GM23248 (cell line): Measurements from ENCODE around the gene EP400. TPM values are rescaled to one million over a fixed set of nuclear protein-coding genes. Genes with fewer than 3 reads are reported as not detected.
"Not testable (repeated sequence)": the region's sequence is repeated elsewhere in the genome, so short reads cannot be mapped to it uniquely, and the experiment has no call there.

Experiments
- DNase-seq: peaks from one replicate; pipeline ENCODE4 v3.0.0-alpha.2; 2015
- H2AFZ ChIP-seq: fragments of 200-600 bp; sonication (generic); 2 replicates; pipeline ENCODE4 v1.6.1; 2016; ENCODE audit warnings: antibody characterized with exemption
- H3F3A ChIP-seq: fragments of 200-600 bp; sonication (generic); 2 replicates; pipeline ENCODE4 v1.6.1; 2016; ENCODE audit warnings: mild to moderate bottlenecking, antibody characterized with exemption, mixed run types; ENCODE audit not compliant: insufficient read depth
- H3K27ac ChIP-seq: fragments of 200-600 bp; sonication (generic); 2 replicates; pipeline ENCODE4 v1.5.1; 2016; ENCODE audit warnings: mild to moderate bottlenecking
- H3K27me3 ChIP-seq: fragments of 200-600 bp; sonication (generic); replicated peaks from 2 replicates; pipeline ENCODE4 v1.6.1; 2016; ENCODE audit warnings: mild to moderate bottlenecking; ENCODE audit not compliant: insufficient read depth
- H3K36me3 ChIP-seq: fragments of 200-600 bp; sonication (generic); 2 replicates; pipeline ENCODE4 v1.6.1; 2016; ENCODE audit warnings: low read depth, mild to moderate bottlenecking
- H3K4me1 ChIP-seq: fragments of 200-600 bp; sonication (generic); 2 replicates; pipeline ENCODE4 v1.6.1; 2016; ENCODE audit warnings: mild to moderate bottlenecking; ENCODE audit not compliant: insufficient read depth
- H3K4me2 ChIP-seq: fragments of 200-600 bp; sonication (generic); one replicate; pipeline ENCODE4 v1.6.1; 2016; ENCODE audit warnings: mild to moderate bottlenecking; ENCODE audit not compliant: unreplicated experiment
- H3K4me3 ChIP-seq: fragments of 200-600 bp; sonication (generic); 2 replicates; pipeline ENCODE4 v1.5.1; 2016; ENCODE audit warnings: mild to moderate bottlenecking
- H3K79me2 ChIP-seq: fragments of 200-600 bp; sonication (generic); 2 replicates; pipeline ENCODE4 v1.6.1; 2016; ENCODE audit warnings: mild to moderate bottlenecking; ENCODE audit not compliant: insufficient read depth
- H3K9ac ChIP-seq: fragments of 200-600 bp; sonication (generic); 2 replicates; pipeline ENCODE4 v1.6.1; 2016; ENCODE audit warnings: mild to moderate bottlenecking
- H3K9me2 ChIP-seq: fragments of 200-600 bp; sonication (generic); 2 replicates; pipeline ENCODE4 v1.6.1; 2016; ENCODE audit warnings: mixed run types, mild to moderate bottlenecking, moderate library complexity; ENCODE audit not compliant: insufficient read depth
- H3K9me3 ChIP-seq: fragments of 200-600 bp; sonication (generic); one replicate; pipeline ENCODE4 v1.6.1; 2017; ENCODE audit warnings: low read depth
- H4K20me1 ChIP-seq: fragments of 200-600 bp; sonication (generic); 2 replicates; pipeline ENCODE4 v1.6.0; 2016; ENCODE audit not compliant: insufficient read depth
- EZH2 ChIP-seq: fragments of 200-600 bp; sonication (generic); IDR thresholded peaks from 2 replicates; pipeline ENCODE4 v1.6.1; 2018; ENCODE audit warnings: antibody characterized with exemption, mild to moderate bottlenecking; ENCODE audit not compliant: insufficient read depth, poor library complexity, severe bottlenecking
- EZH2phosphoT487 ChIP-seq: fragments of 200-600 bp; sonication (generic); IDR thresholded peaks from 2 replicates; pipeline ENCODE4 v1.6.1; 2018; ENCODE audit warnings: antibody characterized with exemption, moderate library complexity, mild to moderate bottlenecking, low read depth; ENCODE audit not compliant: insufficient read depth
- WGBS, 2 experiments: methylation state at CpG; one replicate each; pipeline ENCODE4 v1.1.6; 2015 to 2017; ENCODE audit warnings: low lambda C conversion rate in 2 of 2, low coverage in 1 of 2; ENCODE audit errors: missing lambda C conversion rate in 2 of 2; 5-methylcytosine and 5-hydroxymethylcytosine counted together
- in situ Hi-C: fragments of 300-500 bp; cut with MboI; formaldehyde crosslinking; loops from 2 replicates; pipeline ENCODE4 v1.15.0; 2020
- polyA plus RNA-seq: library from polyadenylated mRNA; unstranded; fragments of >200 nt; fragmentation: Nextera tagmentation; extraction: Ambion mirVana; gene quantifications from 2 replicates; pipeline ENCODE4 v1.2.1, GENCODE V29; 2016
- total RNA-seq: library from RNA; depleted of rRNA; stranded (reverse); fragments of >200 nt; shearing (Covaris generic); gene quantifications from 2 replicates; pipeline ENCODE4 v1.2.3, GENCODE V29; 2014

Gene EP400
- total and polyA plus RNA-seq, 2 experiments from 2014 or later: 8.6 to 9.4 TPM

DNA sequence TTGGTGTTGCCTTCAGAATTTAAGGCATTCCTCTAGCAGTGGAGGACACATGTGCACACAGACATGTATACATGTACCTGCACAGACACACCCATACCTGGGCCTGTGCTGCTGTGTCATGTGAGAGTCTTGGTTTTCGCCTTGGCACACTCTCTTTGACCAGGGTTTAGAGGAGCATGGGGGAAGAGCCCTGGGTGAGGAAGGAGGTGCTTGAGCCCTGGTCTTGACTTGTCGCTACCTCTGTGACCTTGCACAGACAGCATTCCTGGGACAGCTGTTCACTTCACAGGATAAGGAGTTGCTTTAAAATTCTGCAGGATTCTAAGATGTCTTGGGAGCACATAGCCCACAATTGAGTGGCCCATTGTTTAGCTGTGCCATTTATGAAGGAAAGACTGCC is 99.7 kb downstream of the EP400 start:
- H3K36me3 ChIP-seq: peaks cover 11% of the 10 kb centered on the region; the same call in 1 of the 2 replicates
- H3K27ac ChIP-seq: no peak overlapping the region
- H3K9me2 ChIP-seq: no peaks in the 10 kb centered on the region
- peaks cover 9% of the 10 kb centered on the region for H3F3A ChIP-seq
- H2AFZ ChIP-seq: no peak overlapping the region
- in situ Hi-C loops: no loop called here
- no peak overlapping the region for H3K9ac ChIP-seq
- H3K4me2 ChIP-seq: no peak overlapping the region
- peaks cover 27% of the 10 kb centered on the region for H3K79me2 ChIP-seq
- H4K20me1 ChIP-seq: no peaks in the 10 kb centered on the region
- 100% methylated on average over 2 of the region's 2 CpGs for WGBS, 2 experiments
- H3K4me1 ChIP-seq: peaks cover 10% of the 10 kb centered on the region
- TF ChIP-seq EZH2phosphoT487 (no peak), EZH2 (no peak)
- H3K27me3 ChIP-seq: no peaks in the 10 kb centered on the region
- DNase-seq: no peak
- no peaks in the 10 kb centered on the region for H3K9me3 ChIP-seq
- no peak overlapping the region for H3K4me3 ChIP-seq

DNA sequence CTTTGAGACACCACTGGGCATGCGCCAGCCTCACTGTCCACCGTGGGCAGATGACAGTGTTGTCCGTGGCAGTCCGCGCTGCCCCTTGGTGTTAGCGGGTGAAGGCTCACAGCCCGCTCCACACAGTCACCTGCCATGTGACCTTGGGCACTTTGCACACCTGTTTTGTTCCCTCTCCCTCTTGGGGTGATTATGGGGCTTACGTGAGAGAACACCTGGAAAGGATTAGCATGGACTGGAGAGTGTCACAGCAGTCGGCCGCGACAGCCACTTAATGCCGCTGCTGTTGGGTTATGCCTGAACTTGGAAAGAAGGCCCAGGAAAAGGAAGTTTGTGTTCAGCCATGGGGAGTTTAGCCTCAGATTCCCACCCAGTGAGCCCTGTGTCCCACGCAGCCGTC is 100.1 kb downstream of the EP400 start:
- H3K27me3 ChIP-seq: no peaks in the 10 kb centered on the region
- H3K4me1 ChIP-seq: peaks cover 10% of the 10 kb centered on the region
- no peaks in the 10 kb centered on the region for H4K20me1 ChIP-seq
- DNase-seq: no peak
- H3K27ac ChIP-seq: no peak overlapping the region
- H3K9ac ChIP-seq: no peak overlapping the region
- H3K9me3 ChIP-seq: no peaks in the 10 kb centered on the region
- peaks cover 11% of the 10 kb centered on the region; the same call in 1 of the 2 replicates for H3K36me3 ChIP-seq
- TF ChIP-seq EZH2phosphoT487 (no peak), EZH2 (no peak)
- H3K4me2 ChIP-seq: no peak overlapping the region
- no peak overlapping the region for H2AFZ ChIP-seq
- H3K9me2 ChIP-seq: no peaks in the 10 kb centered on the region
- H3K4me3 ChIP-seq: no peak overlapping the region
- peaks cover 27% of the 10 kb centered on the region for H3K79me2 ChIP-seq
- in situ Hi-C loops: no loop called here
- H3F3A ChIP-seq: peaks cover 9% of the 10 kb centered on the region
- 90 to 95% methylated on average over 14 of the region's 14 CpGs for WGBS, 2 experiments

GRCh38 chr12:132051718-132052117 is 102.0 kb downstream of the EP400 start:
- H3K27me3 ChIP-seq, H3K9ac ChIP-seq, H3K27ac ChIP-seq, H3F3A ChIP-seq, H2AFZ ChIP-seq, in situ Hi-C loops, H4K20me1 ChIP-seq, H3K9me2 ChIP-seq, H3K4me3 ChIP-seq, H3K9me3 ChIP-seq, H3K4me2 ChIP-seq, H3K36me3 ChIP-seq, H3K4me1 ChIP-seq: not testable (repeated sequence)
- DNase-seq: peak; percentile 32
- 91 to 94% methylated on average over 13 of the region's 13 CpGs for WGBS, 2 experiments
- peaks cover 27% of the 10 kb centered on the region for H3K79me2 ChIP-seq

DNA sequence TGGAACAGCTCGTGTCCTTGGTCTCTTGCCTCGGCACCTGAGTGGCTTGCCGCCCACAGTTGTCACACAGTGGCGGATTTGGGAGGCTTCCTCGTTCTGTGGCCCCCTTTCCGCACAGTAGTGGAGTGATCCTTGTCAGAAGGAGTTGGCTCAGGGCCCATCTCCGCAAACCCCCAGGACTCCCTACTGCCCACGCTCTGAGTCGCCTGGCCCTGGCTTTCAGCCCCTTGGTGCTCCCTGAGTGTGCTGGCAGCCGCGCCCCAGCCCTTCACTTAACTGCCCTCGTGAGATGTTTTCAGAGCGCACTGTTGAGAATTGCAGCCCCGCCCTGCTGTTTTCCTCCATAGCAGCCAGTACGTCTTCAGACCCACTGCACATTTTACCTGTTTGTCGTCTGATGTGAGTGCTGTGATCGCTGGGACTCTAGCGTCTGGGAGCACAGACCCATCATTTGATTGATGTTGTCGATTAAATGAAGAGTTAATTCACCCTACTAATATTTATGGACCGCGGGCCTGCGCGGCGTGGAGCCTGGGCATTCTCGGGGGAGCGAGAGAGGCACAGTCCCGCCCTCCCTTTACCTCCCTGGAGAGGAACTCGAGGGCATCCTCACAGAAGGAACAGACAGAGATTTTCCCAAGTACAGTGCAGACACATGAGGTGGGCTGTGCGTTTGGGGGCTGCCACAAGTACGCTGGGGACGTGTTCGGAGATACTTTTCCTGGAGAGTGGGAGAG is 102.6 kb downstream of the EP400 start:
- no peaks in the 10 kb centered on the region for H3K9me3 ChIP-seq
- in situ Hi-C loops: no loop called here
- H3K9me2 ChIP-seq: no peaks in the 10 kb centered on the region
- no peaks in the 10 kb centered on the region for H4K20me1 ChIP-seq
- peaks cover 12% of the 10 kb centered on the region; the same call in 1 of the 2 replicates for H3K36me3 ChIP-seq
- H3F3A ChIP-seq: no peaks in the 10 kb centered on the region
- H3K79me2 ChIP-seq: peaks cover 27% of the 10 kb centered on the region
- no peak overlapping the region for H3K4me3 ChIP-seq
- no peak for DNase-seq
- H3K27me3 ChIP-seq: no peaks in the 10 kb centered on the region
- no peak overlapping the region for H3K27ac ChIP-seq
- H3K4me2 ChIP-seq: no peak overlapping the region
- WGBS, 2 experiments: 92 to 95% methylated on average over 30 to 32 of the region's 32 CpGs
- TF ChIP-seq EZH2 (no peak), EZH2phosphoT487 (no peak)
- no peaks in the 10 kb centered on the region for H3K4me1 ChIP-seq
- no peak overlapping the region for H3K9ac ChIP-seq
- H2AFZ ChIP-seq: no peak overlapping the region
